Subcutaneous adipose tissue (tissue), 4 donors: ENCODE measurements around the gene SYVN1. TPM values are rescaled to one million over a fixed set of nuclear protein-coding genes. Genes with fewer than 3 reads are reported as not detected.

Source experiments
- CTCF ChIP-seq: fragments of 450-650 bp; IDR thresholded peaks from one replicate; pipeline ENCODE4 v1.5.1; 2016; ENCODE audit warnings: low read depth, mild to moderate bottlenecking, control low read depth, antibody characterized with exemption, moderate library complexity
- total RNA-seq, 4 donors: library from RNA; depleted of rRNA; stranded (reverse); fragments of >200 nt; gene quantifications; one replicate each; pipeline ENCODE4 v1.1.0, GENCODE V29; 2016

Gene SYVN1
- total RNA-seq, 4 donors from 2014 or later: 29.3 to 61.0 (median 46.0) TPM

GRCh38 chr11:65104628-65105027, 29.7 kb downstream of the SYVN1 start:
- no peak for TF ChIP-seq CTCF

- TF ChIP-seq CTCF: no peak
Observed at GRCh38 chr11:65103476-65103875, 30.8 kb downstream of the SYVN1 start.

- TF ChIP-seq CTCF: no peak
Observed at GRCh38 chr11:65102142-65103095, 31.9 kb downstream of the SYVN1 start.

- TF ChIP-seq CTCF: no peak
Observed at GRCh38 chr11:65100674-65101350, 33.5 kb downstream of the SYVN1 start.

- no peak for TF ChIP-seq CTCF
Observed at GRCh38 chr11:65096926-65097325, 37.4 kb downstream of the SYVN1 start.

- TF ChIP-seq CTCF: no peak
Observed at GRCh38 chr11:65095974-65096806, 38.1 kb downstream of the SYVN1 start, which contains the start of gene VPS51. Gene VPS51 (plus strand): TSS chr11:65096214. CDS start chr11:65096251, 37 bp downstream.
